ENCODE results near the gene RC3H1. TPM values are rescaled to one million over a fixed set of nuclear protein-coding genes. Genes with fewer than 3 reads are reported as not detected.
A peak's percentile ranks its signal among the peaks of the same experiment; 100 is the strongest.

The RC3H1 gene
- total and polyA plus RNA-seq, 2 of the 13 experiments (the other 11 are each of a cell fraction or from before 2014, with no cell fraction given), result 11.2 to 19.6 TPM

- no peak for TF ChIP-seq TFAP4 (IDR thresholded peaks at IDR 0.05; ENCODE audit: borderline replicate concordance, low read depth)
- no peak; the same call in 1 of the 2 replicates for TF ChIP-seq ZNF124 (CRISPR knock-in tag; IDR thresholded peaks at IDR 0.05)
- no peak for TF ChIP-seq ATF7 (IDR thresholded peaks at IDR 0.05)
- TF ChIP-seq ATF7 (CRISPR knock-in tag; IDR thresholded peaks at IDR 0.05), result no peak
- no peak for TF ChIP-seq ZFP41 (CRISPR knock-in tag; IDR thresholded peaks at IDR 0.05; ENCODE audit: borderline replicate concordance)
- TF ChIP-seq ZSCAN29 (CRISPR knock-in tag; conservative IDR thresholded peaks at IDR 0.05), result no peak
- TF ChIP-seq ZNF878 (CRISPR knock-in tag; IDR thresholded peaks at IDR 0.05), result no peak
- TF ChIP-seq RBAK (CRISPR knock-in tag; IDR thresholded peaks at IDR 0.05), result no peak
- no peak for TF ChIP-seq HNRNPL (IDR thresholded peaks at IDR 0.05; ENCODE audit: low read depth, low read length)
- no peak for TF ChIP-seq CHCHD3 (CRISPR knock-in tag; IDR thresholded peaks at IDR 0.05)
- no peak for TF ChIP-seq ZFP90 (CRISPR knock-in tag; IDR thresholded peaks at IDR 0.05; ENCODE audit: borderline replicate concordance)
- TF ChIP-seq, protein P1, sequence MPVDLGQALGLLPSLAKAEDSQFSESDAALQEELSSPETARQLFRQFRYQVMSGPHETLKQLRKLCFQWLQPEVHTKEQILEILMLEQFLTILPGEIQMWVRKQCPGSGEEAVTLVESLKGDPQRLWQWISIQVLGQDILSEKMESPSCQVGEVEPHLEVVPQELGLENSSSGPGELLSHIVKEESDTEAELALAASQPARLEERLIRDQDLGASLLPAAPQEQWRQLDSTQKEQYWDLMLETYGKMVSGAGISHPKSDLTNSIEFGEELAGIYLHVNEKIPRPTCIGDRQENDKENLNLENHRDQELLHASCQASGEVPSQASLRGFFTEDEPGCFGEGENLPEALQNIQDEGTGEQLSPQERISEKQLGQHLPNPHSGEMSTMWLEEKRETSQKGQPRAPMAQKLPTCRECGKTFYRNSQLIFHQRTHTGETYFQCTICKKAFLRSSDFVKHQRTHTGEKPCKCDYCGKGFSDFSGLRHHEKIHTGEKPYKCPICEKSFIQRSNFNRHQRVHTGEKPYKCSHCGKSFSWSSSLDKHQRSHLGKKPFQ (CRISPR knock-in tag; IDR thresholded peaks at IDR 0.05; ENCODE audit: insufficient replicate concordance), result no peak
- no peak for TF ChIP-seq ZNF570 (CRISPR knock-in tag; IDR thresholded peaks at IDR 0.05; ENCODE audit: borderline replicate concordance)
- 0 out of 2 replicates have a peak, but pooled peaks have one; percentile 20 for TF ChIP-seq ZBTB26 (CRISPR knock-in tag; IDR thresholded peaks at IDR 0.05; ENCODE audit: borderline replicate concordance)
- no peak for TF ChIP-seq BCLAF1 (IDR thresholded peaks at IDR 0.05)
- 0 out of 2 replicates have a peak, but pooled peaks have one; percentile 21 for TF ChIP-seq BRD4 (CRISPR knock-in tag; IDR thresholded peaks at IDR 0.05)
- no peak for TF ChIP-seq BHLHE40 (IDR thresholded peaks at IDR 0.05; ENCODE audit: low read length)
- no peak for TF ChIP-seq DNMT3B (CRISPR knock-in tag; conservative IDR thresholded peaks at IDR 0.05)
- TF ChIP-seq XRCC5 (optimal IDR thresholded peaks at IDR 0.05; ENCODE audit: low read length), result no peak
- no peak for TF ChIP-seq DPF2 (CRISPR knock-in tag; IDR thresholded peaks at IDR 0.05; ENCODE audit: borderline replicate concordance, low read depth)
- peak; percentile 22; the same call in 1 of the 2 replicates for TF ChIP-seq ZSCAN31 (CRISPR knock-in tag; IDR thresholded peaks at IDR 0.05; ENCODE audit: low read depth)
- TF ChIP-seq NR2F1 (CRISPR knock-in tag; IDR thresholded peaks at IDR 0.05), result no peak
- TF ChIP-seq NR1H2 (CRISPR knock-in tag; IDR thresholded peaks at IDR 0.05; ENCODE audit: borderline replicate concordance, low read depth), result no peak
- no peak for TF ChIP-seq KDM3A (CRISPR knock-in tag; IDR thresholded peaks at IDR 0.05; ENCODE audit: low read depth)
- TF ChIP-seq REL (CRISPR knock-in tag; conservative IDR thresholded peaks at IDR 0.05), result no peak
These were observed 522 bp downstream of the RC3H1 start (continued) for GRCh38 chr1:174021591-174022079.

Measured in HepG2 (cell line).